Ishikawa (cell line): Measurements from ENCODE around the gene MYO16.

Source experiments
- CEBPB ChIP-seq: IDR thresholded peaks from 2 replicates; pipeline ENCODE4 v1.6.1; 2012
- CREB1 ChIP-seq: IDR thresholded peaks from 2 replicates; pipeline ENCODE4 v1.6.1; 2012; ENCODE audit warnings: low read depth
- EGR1 ChIP-seq: IDR thresholded peaks from 2 replicates; pipeline ENCODE4 v1.6.1; 2012
- EP300 ChIP-seq: IDR thresholded peaks from 2 replicates; pipeline ENCODE4 v1.6.1; 2012; ENCODE audit warnings: borderline replicate concordance
- FOXM1 ChIP-seq: IDR thresholded peaks from 2 replicates; pipeline ENCODE4 v1.6.1; 2012; ENCODE audit warnings: low read depth, borderline replicate concordance
- NFIC ChIP-seq: IDR thresholded peaks from 2 replicates; pipeline ENCODE4 v1.6.1; 2012
- RAD21 ChIP-seq: IDR thresholded peaks from 2 replicates; pipeline ENCODE4 v1.6.1; 2012; ENCODE audit warnings: low read depth
- TAF1 ChIP-seq: IDR thresholded peaks from 2 replicates; pipeline ENCODE4 v1.6.1; 2012; ENCODE audit warnings: low read depth, mild to moderate bottlenecking
- TCF12 ChIP-seq: IDR thresholded peaks from 2 replicates; pipeline ENCODE4 v1.6.1; 2012; ENCODE audit warnings: low read depth
- TEAD4 ChIP-seq: IDR thresholded peaks from 2 replicates; pipeline ENCODE4 v1.6.1; 2012
- YY1 ChIP-seq: IDR thresholded peaks from 2 replicates; pipeline ENCODE4 v1.6.1; 2012; ENCODE audit warnings: low read depth
- ZBTB7A ChIP-seq: IDR thresholded peaks from 2 replicates; pipeline ENCODE4 v1.6.1; 2012; ENCODE audit warnings: low read depth
- TF ChIP-seq, protein P1 (sequence below): IDR thresholded peaks from 2 replicates; pipeline ENCODE4 v1.6.1; 2012; ENCODE audit warnings: low read depth, mild to moderate bottlenecking
- TF ChIP-seq, protein P2 (sequence below): IDR thresholded peaks from 2 replicates; pipeline ENCODE4 v1.6.1; 2012
- TF ChIP-seq, protein P3 (sequence below): IDR thresholded peaks from 2 replicates; pipeline ENCODE4 v1.6.1; 2012

MYO16 gene

DNA sequence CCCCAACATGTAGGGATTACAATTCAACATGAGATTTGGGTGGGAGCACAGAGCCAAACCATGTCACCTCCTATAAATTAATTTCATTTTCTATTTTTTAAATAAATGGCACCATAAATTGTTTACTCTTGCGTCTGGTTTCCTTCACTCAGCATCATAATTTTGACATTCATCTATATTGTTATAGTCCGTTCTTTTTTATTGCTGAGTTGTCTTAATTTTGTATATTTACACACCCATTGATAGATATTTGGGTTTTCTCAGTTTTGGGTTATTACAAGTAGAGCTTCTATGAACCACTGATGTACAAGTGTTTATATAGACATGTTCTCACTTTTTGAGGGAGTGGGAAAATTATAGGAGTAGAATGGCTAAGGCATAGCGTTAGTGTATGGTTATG lies 445.4 kb downstream of the MYO16 start:
- TF ChIP-seq CEBPB = no peak
- TF ChIP-seq, protein P1, sequence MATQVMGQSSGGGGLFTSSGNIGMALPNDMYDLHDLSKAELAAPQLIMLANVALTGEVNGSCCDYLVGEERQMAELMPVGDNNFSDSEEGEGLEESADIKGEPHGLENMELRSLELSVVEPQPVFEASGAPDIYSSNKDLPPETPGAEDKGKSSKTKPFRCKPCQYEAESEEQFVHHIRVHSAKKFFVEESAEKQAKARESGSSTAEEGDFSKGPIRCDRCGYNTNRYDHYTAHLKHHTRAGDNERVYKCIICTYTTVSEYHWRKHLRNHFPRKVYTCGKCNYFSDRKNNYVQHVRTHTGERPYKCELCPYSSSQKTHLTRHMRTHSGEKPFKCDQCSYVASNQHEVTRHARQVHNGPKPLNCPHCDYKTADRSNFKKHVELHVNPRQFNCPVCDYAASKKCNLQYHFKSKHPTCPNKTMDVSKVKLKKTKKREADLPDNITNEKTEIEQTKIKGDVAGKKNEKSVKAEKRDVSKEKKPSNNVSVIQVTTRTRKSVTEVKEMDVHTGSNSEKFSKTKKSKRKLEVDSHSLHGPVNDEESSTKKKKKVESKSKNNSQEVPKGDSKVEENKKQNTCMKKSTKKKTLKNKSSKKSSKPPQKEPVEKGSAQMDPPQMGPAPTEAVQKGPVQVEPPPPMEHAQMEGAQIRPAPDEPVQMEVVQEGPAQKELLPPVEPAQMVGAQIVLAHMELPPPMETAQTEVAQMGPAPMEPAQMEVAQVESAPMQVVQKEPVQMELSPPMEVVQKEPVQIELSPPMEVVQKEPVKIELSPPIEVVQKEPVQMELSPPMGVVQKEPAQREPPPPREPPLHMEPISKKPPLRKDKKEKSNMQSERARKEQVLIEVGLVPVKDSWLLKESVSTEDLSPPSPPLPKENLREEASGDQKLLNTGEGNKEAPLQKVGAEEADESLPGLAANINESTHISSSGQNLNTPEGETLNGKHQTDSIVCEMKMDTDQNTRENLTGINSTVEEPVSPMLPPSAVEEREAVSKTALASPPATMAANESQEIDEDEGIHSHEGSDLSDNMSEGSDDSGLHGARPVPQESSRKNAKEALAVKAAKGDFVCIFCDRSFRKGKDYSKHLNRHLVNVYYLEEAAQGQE = no peak

DNA sequence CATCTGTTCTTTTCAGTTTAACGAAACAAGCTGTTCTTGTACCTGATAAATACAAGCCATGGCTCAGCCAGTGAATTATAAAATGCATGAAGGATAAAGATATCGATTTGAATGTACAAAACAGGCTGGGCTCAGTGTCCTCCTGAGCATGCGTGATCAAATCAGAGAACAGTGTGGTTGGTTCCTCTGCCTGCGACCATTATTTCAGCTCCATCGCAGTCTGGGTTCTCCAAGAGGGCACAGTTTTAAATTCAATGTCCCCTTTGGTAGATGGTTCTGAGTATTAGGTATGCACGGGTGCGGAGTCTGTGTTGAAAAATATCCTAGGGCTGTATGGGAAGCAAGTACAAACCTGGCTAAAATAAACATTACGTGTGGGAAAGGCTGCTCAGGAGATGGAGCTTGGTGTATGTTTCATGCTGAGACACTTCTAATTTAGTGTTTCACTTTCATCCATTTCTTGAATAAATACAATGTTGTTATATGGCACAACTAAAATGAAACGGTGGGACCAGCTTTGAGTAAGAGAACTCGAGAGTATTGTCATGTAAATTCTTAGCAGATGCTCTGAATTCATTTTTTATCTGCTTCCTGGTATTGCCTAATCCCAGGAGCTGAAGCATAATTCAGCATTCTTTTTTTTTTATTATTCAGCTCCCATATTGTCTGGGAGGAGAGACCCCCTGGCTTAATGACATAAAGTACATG lies 458.7 kb downstream of the MYO16 start:
- TF ChIP-seq TAF1 (no peak), EGR1 (no peak), EP300 (no peak), YY1 (no peak), ZBTB7A (no peak), RAD21 (no peak)
- TF ChIP-seq, protein P2, sequence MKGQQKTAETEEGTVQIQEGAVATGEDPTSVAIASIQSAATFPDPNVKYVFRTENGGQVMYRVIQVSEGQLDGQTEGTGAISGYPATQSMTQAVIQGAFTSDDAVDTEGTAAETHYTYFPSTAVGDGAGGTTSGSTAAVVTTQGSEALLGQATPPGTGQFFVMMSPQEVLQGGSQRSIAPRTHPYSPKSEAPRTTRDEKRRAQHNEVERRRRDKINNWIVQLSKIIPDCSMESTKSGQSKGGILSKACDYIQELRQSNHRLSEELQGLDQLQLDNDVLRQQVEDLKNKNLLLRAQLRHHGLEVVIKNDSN = no peak
- TF ChIP-seq, protein P3, sequence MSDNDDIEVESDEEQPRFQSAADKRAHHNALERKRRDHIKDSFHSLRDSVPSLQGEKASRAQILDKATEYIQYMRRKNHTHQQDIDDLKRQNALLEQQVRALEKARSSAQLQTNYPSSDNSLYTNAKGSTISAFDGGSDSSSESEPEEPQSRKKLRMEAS = no peak

DNA sequence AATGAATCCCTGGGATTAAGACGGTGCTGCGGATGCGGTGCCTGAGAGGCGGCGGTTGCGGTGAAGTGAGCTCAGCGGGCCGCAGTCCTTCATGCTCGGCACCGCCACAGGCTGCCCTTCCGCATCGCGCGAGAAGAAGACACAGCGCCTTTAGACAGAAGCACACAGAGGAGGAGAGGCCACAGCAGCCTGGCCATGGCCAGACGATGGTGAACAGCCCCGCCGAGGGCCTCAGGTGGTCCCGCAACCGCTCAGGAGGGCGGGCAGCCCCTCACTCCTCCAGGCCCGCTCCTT lies 459.2 kb downstream of the MYO16 start:
- no peak for TF ChIP-seq CREB1

DNA sequence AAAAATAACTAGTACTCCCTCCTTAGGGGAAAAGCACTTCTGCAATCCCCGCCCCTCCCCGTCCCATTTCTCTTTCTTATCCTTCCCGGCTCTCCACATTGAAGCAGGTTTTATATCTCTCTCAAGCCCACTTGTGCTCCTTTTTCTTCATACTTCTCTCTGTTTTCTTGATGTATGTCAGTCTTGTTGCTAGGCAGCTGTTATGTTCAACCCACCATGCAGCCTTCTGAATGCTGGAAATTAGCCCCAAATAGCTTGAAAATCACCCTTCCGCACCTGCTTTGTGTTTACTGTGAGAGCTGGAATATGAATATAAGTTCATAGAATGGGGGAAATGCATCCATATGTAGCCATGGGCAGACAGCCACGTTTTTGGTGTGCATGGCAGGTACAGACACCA lies 461.4 kb downstream of the MYO16 start:
- TF ChIP-seq CREB1 = no peak
- TF ChIP-seq YY1 = no peak
- no peak for TF ChIP-seq TEAD4
- no peak for TF ChIP-seq EGR1
- no peak for TF ChIP-seq TAF1
- TF ChIP-seq CEBPB = no peak
- TF ChIP-seq EP300 = no peak
- TF ChIP-seq ZBTB7A = no peak
- TF ChIP-seq FOXM1 = no peak
- TF ChIP-seq NFIC = no peak
- TF ChIP-seq, protein P1 = no peak
- no peak for TF ChIP-seq RAD21
- TF ChIP-seq, protein P3 = no peak
- no peak for TF ChIP-seq TCF12
- TF ChIP-seq, protein P2 = no peak

DNA sequence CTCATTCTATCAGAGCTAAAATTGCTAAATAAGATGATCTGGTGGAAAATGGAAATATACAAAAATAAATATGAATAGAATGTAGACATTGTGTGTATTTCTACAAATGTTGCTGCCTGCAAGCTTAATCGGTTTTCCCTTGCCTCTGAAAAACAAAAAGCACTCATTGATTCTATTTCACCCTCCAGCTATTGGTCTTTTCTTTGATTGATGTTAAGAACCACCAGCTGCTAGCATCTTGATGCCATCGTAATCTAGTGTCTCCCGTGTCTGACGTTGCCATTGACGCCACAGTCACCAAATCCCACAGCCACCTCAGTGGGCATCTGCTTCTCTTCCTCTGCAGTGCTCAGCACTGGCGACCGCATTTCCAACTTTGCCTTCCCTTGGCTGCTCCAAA lies 461.8 kb downstream of the MYO16 start:
- TF ChIP-seq RAD21 (no peak), EP300 (no peak), FOXM1 (no peak), CEBPB (no peak), TAF1 (no peak), YY1 (no peak), TCF12 (no peak), CREB1 (no peak), TEAD4 (no peak), NFIC (no peak)
- TF ChIP-seq, protein P2 = no peak
- TF ChIP-seq, protein P3 = no peak
- TF ChIP-seq, protein P1 = no peak
